Activated naive CD4-positive, alpha-beta T cell treated with anti-CD3 and anti-CD28 coated beads, Interleukin-2, amount 50 U/mL, for 24 hours (primary cell): ENCODE data around the gene FTCDNL1.

ENCODE experiments used
- H3K27ac Mint-ChIP-seq: one replicate; pipeline ENCODE4 v1.8.0; 2021; ENCODE audit warnings: mild to moderate bottlenecking, mixed read lengths
- H3K27me3 Mint-ChIP-seq: one replicate; pipeline ENCODE4 v1.8.0; 2021; ENCODE audit warnings: mixed read lengths
- H3K36me3 Mint-ChIP-seq: one replicate; pipeline ENCODE4 v1.8.0; 2021; ENCODE audit warnings: mixed read lengths
- H3K4me1 Mint-ChIP-seq: one replicate; pipeline ENCODE4 v1.8.0; 2021; ENCODE audit warnings: mixed read lengths
- H3K4me3 Mint-ChIP-seq: one replicate; pipeline ENCODE4 v1.8.0; 2021; ENCODE audit warnings: mild to moderate bottlenecking, mixed read lengths
- H3K9me3 Mint-ChIP-seq: one replicate; pipeline ENCODE4 v1.8.0; 2021; ENCODE audit warnings: mixed read lengths

The FTCDNL1 gene

DNA sequence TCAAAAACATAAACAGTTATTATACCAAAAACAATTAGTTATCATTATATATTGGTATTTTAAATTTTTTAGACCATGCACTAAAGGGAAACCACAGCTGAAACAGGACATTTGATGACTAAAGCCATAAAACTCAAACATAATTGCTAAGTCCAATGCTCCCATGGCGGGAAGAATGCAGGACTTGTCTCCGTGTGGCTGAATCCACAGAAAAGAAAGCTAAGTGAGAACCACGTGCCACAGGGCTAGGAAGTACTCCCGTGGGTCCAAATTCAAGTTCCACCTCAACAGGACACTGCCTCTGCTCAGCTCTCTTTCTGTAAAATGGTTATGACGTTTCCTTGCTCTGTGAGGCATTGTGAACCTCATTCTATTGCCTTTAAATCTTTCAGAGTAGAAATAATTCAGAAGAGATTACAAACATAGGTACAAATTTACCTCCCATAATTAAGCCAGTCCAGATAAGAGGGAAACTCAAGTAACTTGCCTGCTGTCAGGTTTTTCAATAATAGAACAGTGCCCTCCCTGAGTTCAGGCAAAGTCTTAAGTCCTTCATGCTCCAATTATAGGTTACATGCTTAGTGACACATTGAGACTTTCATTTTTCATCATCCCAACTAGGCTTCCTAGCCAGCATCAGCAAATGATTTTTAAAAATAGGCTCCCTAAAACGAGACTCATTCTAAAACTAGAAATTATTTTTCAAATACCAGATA lies 36.7 kb downstream of the FTCDNL1 start:
- H3K4me3 Mint-ChIP-seq = no peak overlapping the region
- H3K27ac Mint-ChIP-seq = no peak overlapping the region
- no peaks in the 10 kb centered on the region for H3K9me3 Mint-ChIP-seq
- no peaks in the 10 kb centered on the region for H3K27me3 Mint-ChIP-seq
- H3K36me3 Mint-ChIP-seq = peaks cover 7% of the 10 kb centered on the region
- no peaks in the 10 kb centered on the region for H3K4me1 Mint-ChIP-seq

GRCh38 chr2:199812493-199812892 lies 38.5 kb downstream of the FTCDNL1 start:
- no peak overlapping the region for H3K4me3 Mint-ChIP-seq
- no peak overlapping the region for H3K27ac Mint-ChIP-seq
- H3K4me1 Mint-ChIP-seq = no peaks in the 10 kb centered on the region
- no peaks in the 10 kb centered on the region for H3K27me3 Mint-ChIP-seq
- H3K9me3 Mint-ChIP-seq = no peaks in the 10 kb centered on the region
- peaks cover 7% of the 10 kb centered on the region for H3K36me3 Mint-ChIP-seq

DNA sequence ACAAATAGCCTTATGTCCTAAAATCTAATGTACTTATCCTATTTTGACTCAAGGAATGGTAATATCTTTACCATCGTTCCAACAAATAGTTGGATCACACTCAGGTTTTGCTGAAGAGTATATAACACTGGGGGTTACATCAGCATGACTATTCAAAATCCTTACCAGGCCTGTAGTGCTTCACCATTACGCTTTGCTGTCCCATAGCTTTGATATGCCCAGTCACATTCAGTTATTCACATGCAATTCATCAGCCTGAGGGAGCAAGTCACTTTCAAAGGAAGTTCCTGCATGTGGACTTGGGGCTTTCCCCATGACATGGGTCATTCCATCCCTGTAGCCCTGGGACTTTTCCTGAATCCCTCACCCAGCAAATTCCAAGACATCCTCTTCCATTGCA lies 39.6 kb downstream of the FTCDNL1 start:
- Mint-ChIP-seq H3K36me3 (peaks cover 9% of the 10 kb centered on the region), H3K4me3 (no peak overlapping the region), H3K9me3 (no peaks in the 10 kb centered on the region), H3K27ac (no peak overlapping the region), H3K4me1 (no peaks in the 10 kb centered on the region), H3K27me3 (no peaks in the 10 kb centered on the region)

- no peaks in the 10 kb centered on the region for H3K27me3 Mint-ChIP-seq
- no peaks in the 10 kb centered on the region for H3K4me1 Mint-ChIP-seq
- H3K4me3 Mint-ChIP-seq = no peak overlapping the region
- H3K9me3 Mint-ChIP-seq = no peaks in the 10 kb centered on the region
- peaks cover 9% of the 10 kb centered on the region for H3K36me3 Mint-ChIP-seq
- H3K27ac Mint-ChIP-seq = no peak overlapping the region
Observed at GRCh38 chr2:199810422-199811171, 40.4 kb downstream of the FTCDNL1 start.

DNA sequence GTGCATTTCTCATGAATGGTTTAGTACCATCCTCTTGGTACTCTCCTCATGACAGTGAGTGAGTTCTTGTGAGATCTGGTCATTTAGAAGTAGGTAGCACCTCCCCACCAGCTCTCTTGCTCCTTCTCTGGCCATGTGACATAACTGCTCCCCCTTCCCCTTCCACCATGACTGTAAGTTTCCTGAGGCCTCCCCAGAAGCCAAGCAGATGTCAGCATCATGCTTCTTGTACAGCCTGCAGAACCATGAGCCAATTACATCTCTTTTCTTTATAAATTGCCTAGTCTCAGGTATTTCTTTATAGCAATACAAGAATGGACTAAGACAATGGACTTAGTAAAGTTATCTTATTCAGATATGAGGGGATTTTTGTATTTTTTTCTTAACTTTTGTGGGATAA lies 43.0 kb downstream of the FTCDNL1 start:
- Mint-ChIP-seq H3K27ac (no peak overlapping the region), H3K27me3 (no peaks in the 10 kb centered on the region), H3K4me1 (no peaks in the 10 kb centered on the region), H3K4me3 (no peak overlapping the region), H3K9me3 (no peaks in the 10 kb centered on the region), H3K36me3 (peaks cover 9% of the 10 kb centered on the region)

DNA sequence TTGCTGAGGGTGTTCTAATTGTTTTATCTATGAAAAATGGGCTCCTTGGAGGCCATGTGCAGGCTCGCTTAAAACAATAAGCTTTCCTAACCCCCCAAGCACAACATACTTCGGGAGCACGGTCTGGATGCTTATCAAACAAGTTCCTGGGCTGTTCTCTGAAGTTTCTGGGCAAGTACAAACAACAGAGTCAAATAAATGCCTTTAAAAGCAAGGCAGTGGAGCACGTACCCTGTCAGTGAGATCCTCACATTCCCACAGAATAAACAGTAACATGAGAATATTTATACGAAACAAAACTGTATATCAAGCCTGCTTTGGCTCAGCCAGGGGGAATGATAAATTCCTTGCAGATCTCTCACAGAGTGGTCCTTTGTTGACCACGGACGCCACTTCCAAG lies 44.8 kb downstream of the FTCDNL1 start:
- Mint-ChIP-seq H3K27me3 (no peaks in the 10 kb centered on the region), H3K9me3 (no peaks in the 10 kb centered on the region), H3K27ac (no peak overlapping the region), H3K4me3 (no peak overlapping the region), H3K36me3 (peaks cover 6% of the 10 kb centered on the region), H3K4me1 (no peaks in the 10 kb centered on the region)

DNA sequence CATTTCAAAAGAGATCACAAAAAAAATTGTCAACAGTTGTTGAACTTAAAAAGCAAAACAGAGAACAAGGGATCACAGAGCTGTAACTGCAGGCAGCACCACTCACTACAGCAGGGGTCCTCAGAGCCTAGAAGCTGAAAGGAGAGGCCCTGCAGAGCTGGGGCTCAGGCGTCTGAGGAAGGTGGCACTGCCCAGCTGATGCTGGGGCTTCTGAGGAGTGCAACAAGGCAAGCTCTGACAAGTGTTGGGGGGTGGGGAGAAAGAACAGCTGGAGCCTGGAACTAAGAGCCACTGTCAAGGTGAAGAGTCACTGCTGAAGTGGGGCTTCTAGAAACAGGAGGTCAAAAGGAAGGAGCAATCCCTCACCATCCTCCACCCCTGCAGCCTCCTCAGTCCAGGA lies 46.2 kb downstream of the FTCDNL1 start:
- Mint-ChIP-seq H3K27ac (no peak overlapping the region), H3K27me3 (no peaks in the 10 kb centered on the region), H3K4me1 (no peaks in the 10 kb centered on the region), H3K9me3 (no peaks in the 10 kb centered on the region), H3K4me3 (no peak overlapping the region), H3K36me3 (peaks cover 4% of the 10 kb centered on the region)

DNA sequence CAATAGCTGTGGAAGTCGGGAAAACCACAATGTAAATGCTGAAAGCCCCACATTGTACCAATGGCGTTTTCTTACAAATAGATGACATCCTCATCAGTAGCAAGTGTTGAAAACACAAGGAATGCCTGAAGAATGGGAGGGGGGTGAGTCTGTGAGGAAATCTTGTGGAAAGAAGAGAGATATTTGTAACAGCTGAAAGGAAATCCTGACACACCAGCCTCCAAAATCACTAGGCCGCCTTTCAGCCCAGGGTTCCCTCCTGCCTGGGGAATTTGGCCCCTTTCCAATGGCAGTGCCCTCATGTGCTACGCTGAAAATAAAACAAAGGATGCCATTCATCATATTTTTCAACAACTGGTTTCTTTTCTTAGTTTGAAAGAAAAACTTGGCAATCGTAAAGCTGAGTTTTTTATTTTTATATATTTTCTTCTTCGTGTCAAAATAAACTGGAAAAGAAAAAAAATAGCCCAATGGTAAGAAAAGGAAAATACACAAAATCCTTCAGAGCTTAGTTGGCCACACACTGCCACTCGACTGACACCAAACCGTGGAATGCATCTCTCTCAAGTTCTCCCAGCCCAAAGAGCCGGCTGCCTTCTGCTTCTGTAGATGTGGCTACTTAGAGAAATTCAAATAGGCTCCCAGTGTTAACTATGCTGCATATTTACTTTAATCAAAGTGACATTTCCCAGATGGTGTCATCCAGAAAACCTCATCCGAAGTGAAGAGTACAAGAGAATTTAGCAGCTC lies 52.0 kb downstream of the FTCDNL1 start:
- Mint-ChIP-seq H3K36me3 (no peaks in the 10 kb centered on the region), H3K27ac (no peak overlapping the region), H3K27me3 (no peaks in the 10 kb centered on the region), H3K4me3 (no peak overlapping the region), H3K9me3 (no peaks in the 10 kb centered on the region), H3K4me1 (no peaks in the 10 kb centered on the region)

DNA sequence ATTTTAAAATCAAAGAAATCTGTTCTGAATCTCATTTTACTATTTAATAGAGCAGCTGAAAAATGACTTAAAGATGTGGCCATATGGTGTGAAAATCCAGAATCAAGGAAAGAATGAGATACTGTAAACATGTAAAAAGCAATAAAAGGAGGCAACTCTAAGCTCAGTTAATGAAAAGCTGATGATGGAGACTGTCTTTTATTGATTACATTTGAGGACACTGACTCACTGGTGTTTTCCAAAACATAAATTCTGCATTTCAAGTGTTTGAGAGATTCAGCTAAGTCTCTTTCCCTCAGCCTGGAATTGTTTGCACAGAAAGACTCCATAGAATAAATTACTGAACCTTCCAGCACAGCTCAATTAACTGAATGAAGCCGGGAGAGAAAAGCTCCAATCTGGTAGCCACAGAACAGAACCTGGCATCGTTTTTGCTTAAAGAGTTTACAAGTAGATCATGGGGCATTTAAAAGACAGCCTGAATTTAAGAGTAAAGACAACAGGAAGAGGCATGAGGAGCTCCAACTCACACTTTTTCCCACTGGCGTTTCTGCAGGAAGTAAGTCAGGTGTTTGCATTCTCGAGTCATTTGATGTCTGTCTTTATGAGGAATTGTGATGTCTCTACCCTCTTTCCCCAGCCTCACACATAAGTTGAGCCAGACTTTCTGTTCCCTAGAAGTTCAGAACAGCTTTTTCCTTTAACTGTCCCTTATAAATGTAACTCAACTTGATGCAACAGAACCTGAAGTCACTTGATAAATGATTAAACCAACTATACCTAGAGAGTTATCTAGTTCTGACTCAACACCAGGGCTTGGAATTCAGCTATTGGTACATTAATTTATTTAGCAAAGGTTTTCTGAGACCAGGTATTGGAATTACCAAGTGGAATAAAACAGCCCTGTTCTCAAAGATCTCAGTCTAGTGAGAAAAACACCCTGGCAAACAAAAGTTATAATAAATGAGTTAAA lies 53.3 kb downstream of the FTCDNL1 start:
- Mint-ChIP-seq H3K4me1 (no peaks in the 10 kb centered on the region), H3K27ac (no peak overlapping the region), H3K9me3 (no peaks in the 10 kb centered on the region), H3K27me3 (no peaks in the 10 kb centered on the region), H3K36me3 (no peaks in the 10 kb centered on the region), H3K4me3 (no peak overlapping the region)

DNA sequence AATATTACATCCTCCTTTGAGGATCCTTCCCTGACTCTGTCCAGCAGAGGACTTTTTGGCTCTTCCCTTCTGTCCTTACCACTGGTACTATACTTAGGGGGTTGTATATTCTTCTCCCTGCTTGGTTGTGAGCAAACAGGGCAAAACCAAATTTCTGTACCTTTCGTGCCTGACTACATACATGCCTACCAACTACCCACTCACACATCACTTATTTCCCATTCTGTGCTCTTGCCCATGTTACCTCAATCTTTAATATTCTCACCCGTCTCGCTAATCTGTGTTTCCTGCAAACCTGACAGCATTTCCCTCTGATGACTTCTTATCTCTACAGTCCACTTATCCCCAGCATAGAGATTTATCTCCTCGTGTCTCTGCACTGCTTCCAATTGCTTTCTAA lies 58.6 kb downstream of the FTCDNL1 start:
- H3K27me3 Mint-ChIP-seq = no peaks in the 10 kb centered on the region

DNA sequence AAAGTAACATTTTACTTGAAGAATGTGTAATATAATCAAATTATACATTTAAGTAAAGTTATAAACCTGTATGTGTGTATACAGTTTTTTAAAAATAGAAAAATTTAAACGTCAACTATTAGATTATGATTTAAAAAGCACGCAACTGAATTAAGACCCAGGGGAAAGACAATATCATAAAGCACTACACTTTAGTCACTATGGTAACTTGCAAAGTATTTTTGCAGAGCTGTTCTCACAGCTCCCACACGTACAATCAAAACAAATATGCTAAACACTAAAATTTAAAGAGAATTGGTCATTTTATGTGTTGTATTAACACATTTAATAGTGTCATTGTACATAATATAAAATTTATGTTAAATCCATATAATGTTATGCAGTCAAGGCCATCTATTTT lies 59.7 kb downstream of the FTCDNL1 start:
- Mint-ChIP-seq H3K4me3 (no peak overlapping the region), H3K27me3 (no peaks in the 10 kb centered on the region), H3K4me1 (no peaks in the 10 kb centered on the region), H3K27ac (no peak overlapping the region), H3K9me3 (no peaks in the 10 kb centered on the region), H3K36me3 (no peaks in the 10 kb centered on the region)

More for the DNA sequence above, 58.6 kb downstream of the FTCDNL1 start:
- no peaks in the 10 kb centered on the region for H3K9me3 Mint-ChIP-seq
- no peaks in the 10 kb centered on the region for H3K36me3 Mint-ChIP-seq
- no peaks in the 10 kb centered on the region for H3K4me1 Mint-ChIP-seq
- H3K4me3 Mint-ChIP-seq = no peak overlapping the region
- no peak overlapping the region for H3K27ac Mint-ChIP-seq

GRCh38 chr2:199784512-199784911 lies 66.5 kb downstream of the FTCDNL1 start:
- Mint-ChIP-seq H3K9me3 (no peaks in the 10 kb centered on the region), H3K27me3 (no peaks in the 10 kb centered on the region), H3K36me3 (no peaks in the 10 kb centered on the region), H3K4me3 (no peak overlapping the region), H3K4me1 (no peaks in the 10 kb centered on the region), H3K27ac (no peak overlapping the region)

- Mint-ChIP-seq H3K4me3 (no peak overlapping the region), H3K27me3 (no peaks in the 10 kb centered on the region), H3K9me3 (no peaks in the 10 kb centered on the region), H3K4me1 (no peaks in the 10 kb centered on the region), H3K27ac (no peak overlapping the region), H3K36me3 (no peaks in the 10 kb centered on the region)
Observed at GRCh38 chr2:199779589-199779988, 71.4 kb downstream of the FTCDNL1 start.

DNA sequence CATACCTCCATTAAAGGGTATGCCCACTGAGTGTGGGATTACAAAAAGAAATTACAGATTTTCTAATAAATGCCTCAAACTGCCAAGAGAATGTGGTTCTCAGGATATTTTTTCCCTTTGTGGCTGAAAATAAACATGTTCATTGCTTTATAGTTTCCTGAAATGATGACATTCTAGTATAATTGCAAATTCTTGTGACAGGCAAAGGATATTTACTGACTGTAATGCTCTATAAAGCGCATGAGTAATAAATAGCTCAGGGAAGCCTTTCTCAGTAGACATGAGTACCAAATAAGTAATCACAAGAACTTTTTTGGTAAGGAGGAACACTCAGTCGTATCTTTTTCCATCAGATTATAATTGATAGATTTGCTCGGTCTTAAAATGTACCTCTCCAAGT lies 72.3 kb downstream of the FTCDNL1 start:
- H3K27ac Mint-ChIP-seq = no peak overlapping the region
- H3K9me3 Mint-ChIP-seq = no peaks in the 10 kb centered on the region
- H3K4me1 Mint-ChIP-seq = no peaks in the 10 kb centered on the region
- H3K4me3 Mint-ChIP-seq = no peak overlapping the region
- no peaks in the 10 kb centered on the region for H3K27me3 Mint-ChIP-seq
- H3K36me3 Mint-ChIP-seq = no peaks in the 10 kb centered on the region

DNA sequence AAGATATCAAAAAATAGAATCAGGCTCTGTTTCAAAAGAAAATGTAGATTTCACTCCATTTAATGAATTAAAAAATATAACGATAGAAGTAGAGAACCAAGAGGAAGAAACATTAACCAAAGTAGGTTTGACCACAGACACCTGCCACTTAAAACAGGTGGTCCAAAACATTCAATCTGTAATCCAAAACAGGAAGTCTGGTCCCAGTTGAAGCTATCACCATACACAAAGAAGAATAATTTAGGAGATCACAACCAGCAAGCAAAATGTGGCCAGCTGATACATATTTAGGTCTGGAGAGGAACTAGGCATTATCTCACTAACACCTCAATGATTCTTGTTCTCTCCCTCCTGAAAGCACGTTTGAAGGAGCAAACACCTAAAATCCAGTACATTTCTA lies 73.1 kb downstream of the FTCDNL1 start:
- Mint-ChIP-seq H3K4me3 (no peak overlapping the region), H3K4me1 (no peaks in the 10 kb centered on the region), H3K36me3 (no peaks in the 10 kb centered on the region), H3K27me3 (no peaks in the 10 kb centered on the region), H3K9me3 (no peaks in the 10 kb centered on the region), H3K27ac (no peak overlapping the region)
